HepG2 (cell line): Measurements from ENCODE around the gene F7. TPM values are rescaled to one million over a fixed set of nuclear protein-coding genes. Genes with fewer than 3 reads are reported as not detected.
A peak's percentile ranks its signal among the peaks of the same experiment; 100 is the strongest.

Source experiments
- BRF2 ChIP-seq: sonication (generic); formaldehyde crosslinking; IDR thresholded peaks from 2 replicates; pipeline ENCODE4 v1.8.1; 2022; ENCODE audit warnings: mild to moderate bottlenecking, missing genetic modification reagents
- CREB1 ChIP-seq, 2 experiments: fragments of 450-650 bp in 1 of 2; IDR thresholded peaks; 2 replicates each; pipeline ENCODE4 v1.6.1; 2016 to 2017; ENCODE audit warnings: control low read depth in 1 of 2, mild to moderate bottlenecking in 1 of 2, missing compliant biosample characterization in 1 of 2, missing genetic modification characterization in 1 of 2
- EED ChIP-seq: sonication (generic); formaldehyde crosslinking; IDR thresholded peaks from 2 replicates; pipeline ENCODE4 v1.5.0; 2020; ENCODE audit warnings: mild to moderate bottlenecking, missing genetic modification reagents
- ELF4 ChIP-seq: sonication (generic); formaldehyde crosslinking; IDR thresholded peaks from 2 replicates; pipeline ENCODE4 v1.5.0; 2020; ENCODE audit warnings: missing genetic modification reagents, mild to moderate bottlenecking, moderate library complexity, borderline replicate concordance
- GATA4 ChIP-seq: sonication (generic); IDR thresholded peaks from 2 replicates; pipeline ENCODE4 v1.6.1; 2016; ENCODE audit warnings: antibody characterized with exemption, low read depth, borderline replicate concordance
- HINFP ChIP-seq: sonication (generic); formaldehyde crosslinking; IDR thresholded peaks from 2 replicates; pipeline ENCODE4 v1.4.0; 2020; ENCODE audit warnings: low read depth, mild to moderate bottlenecking, missing genetic modification reagents
- HOXA9 ChIP-seq: sonication (generic); formaldehyde crosslinking; IDR thresholded peaks from 2 replicates; pipeline ENCODE4 v1.8.1; 2022; ENCODE audit warnings: missing genetic modification reagents, mild to moderate bottlenecking, moderate library complexity, borderline replicate concordance
- KDM1A ChIP-seq: IDR thresholded peaks from 2 replicates; pipeline ENCODE4 v1.6.1; 2016; ENCODE audit warnings: missing compliant biosample characterization
- KLF6 ChIP-seq: IDR thresholded peaks from 2 replicates; pipeline ENCODE4 v1.8.0; 2016; ENCODE audit warnings: missing biosample characterization, missing genetic modification reagents
- MAFF ChIP-seq: IDR thresholded peaks from 2 replicates; pipeline ENCODE4 v1.6.1; 2011; ENCODE audit warnings: low read depth, low read length, improper control_type of control experiment
- MTF2 ChIP-seq: sonication (generic); formaldehyde crosslinking; IDR thresholded peaks from 2 replicates; pipeline ENCODE4 v1.5.0; 2020; ENCODE audit warnings: missing genetic modification reagents, borderline replicate concordance
- NFE2L1 ChIP-seq: sonication (generic); formaldehyde crosslinking; IDR thresholded peaks from 2 replicates; pipeline ENCODE4 v1.4.0; 2020; ENCODE audit warnings: missing genetic modification reagents, mild to moderate bottlenecking, borderline replicate concordance
- RBFOX2 ChIP-seq: fragments of 200-400 bp; formaldehyde crosslinking; IDR thresholded peaks from 2 replicates; pipeline ENCODE4 v1.6.1; 2017; ENCODE audit warnings: low read depth, mild to moderate bottlenecking, low read length
- SRSF4 ChIP-seq: fragments of 200-400 bp; formaldehyde crosslinking; IDR thresholded peaks from one replicate; pipeline ENCODE4 v1.6.1; 2018; ENCODE audit warnings: mild to moderate bottlenecking, low read depth, low read length, moderate library complexity; ENCODE audit not compliant: poor library complexity, severe bottlenecking
- SUZ12 ChIP-seq: fragments of 150-350 bp; IDR thresholded peaks from 2 replicates; pipeline ENCODE4 v1.6.1; 2014; ENCODE audit warnings: low read depth, low read length
- TBL1XR1 ChIP-seq: fragments of 150-350 bp; IDR thresholded peaks from 2 replicates; pipeline ENCODE4 v1.6.1; 2014; ENCODE audit warnings: borderline replicate concordance, low read length; ENCODE audit not compliant: partially characterized antibody
- ZNF180 ChIP-seq: sonication (generic); formaldehyde crosslinking; IDR thresholded peaks from 2 replicates; pipeline ENCODE4 v1.4.0; 2020; ENCODE audit warnings: low read depth, missing genetic modification reagents, borderline replicate concordance
- ZNF280B ChIP-seq: sonication (generic); formaldehyde crosslinking; IDR thresholded peaks from 2 replicates; pipeline ENCODE4 v1.5.0; 2020; ENCODE audit warnings: missing genetic modification reagents, mild to moderate bottlenecking, borderline replicate concordance
- polyA plus RNA-seq, 8 experiments: library from polyadenylated mRNA; depleted of rRNA in 3 of 8; stranded (reverse) in 7 of 8; unstranded in 1 of 8; fragments of >200 nt; fragmentation: Illumina TruSeq in 4 of 8; extraction: Trizol in 4 of 8; gene quantifications; 2 replicates each; pipeline versions ENCODE4 v1.2.1 to v1.2.3, GENCODE V29; 2011 to 2016; ENCODE audit warnings: low read depth in 4 of 8, missing spikeins in 1 of 8, mixed read lengths in 1 of 8; ENCODE audit not compliant: insufficient read depth in 1 of 8
- total RNA-seq, 5 experiments: library from RNA; depleted of rRNA; stranded (reverse); fragments of >200 nt; fragmentation: Illumina TruSeq; extraction: Trizol; gene quantifications; 2 replicates each; pipeline ENCODE4 v1.2.3, GENCODE V29; 2016; ENCODE audit warnings: low read depth in 1 of 5
- TF ChIP-seq, protein P1 (sequence below): IDR thresholded peaks from 2 replicates; pipeline ENCODE4 v1.6.1; 2016; ENCODE audit warnings: mild to moderate bottlenecking
- TF ChIP-seq, protein P2 (sequence below): fragments of 450-650 bp; IDR thresholded peaks from 2 replicates; pipeline ENCODE4 v1.6.1; 2017; ENCODE audit warnings: mild to moderate bottlenecking

F7 gene
- total and polyA plus RNA-seq, 2 of the 13 experiments (the other 11 are each of a cell fraction or from before 2014, with no cell fraction given), result 12.6 to 26.5 TPM

DNA sequence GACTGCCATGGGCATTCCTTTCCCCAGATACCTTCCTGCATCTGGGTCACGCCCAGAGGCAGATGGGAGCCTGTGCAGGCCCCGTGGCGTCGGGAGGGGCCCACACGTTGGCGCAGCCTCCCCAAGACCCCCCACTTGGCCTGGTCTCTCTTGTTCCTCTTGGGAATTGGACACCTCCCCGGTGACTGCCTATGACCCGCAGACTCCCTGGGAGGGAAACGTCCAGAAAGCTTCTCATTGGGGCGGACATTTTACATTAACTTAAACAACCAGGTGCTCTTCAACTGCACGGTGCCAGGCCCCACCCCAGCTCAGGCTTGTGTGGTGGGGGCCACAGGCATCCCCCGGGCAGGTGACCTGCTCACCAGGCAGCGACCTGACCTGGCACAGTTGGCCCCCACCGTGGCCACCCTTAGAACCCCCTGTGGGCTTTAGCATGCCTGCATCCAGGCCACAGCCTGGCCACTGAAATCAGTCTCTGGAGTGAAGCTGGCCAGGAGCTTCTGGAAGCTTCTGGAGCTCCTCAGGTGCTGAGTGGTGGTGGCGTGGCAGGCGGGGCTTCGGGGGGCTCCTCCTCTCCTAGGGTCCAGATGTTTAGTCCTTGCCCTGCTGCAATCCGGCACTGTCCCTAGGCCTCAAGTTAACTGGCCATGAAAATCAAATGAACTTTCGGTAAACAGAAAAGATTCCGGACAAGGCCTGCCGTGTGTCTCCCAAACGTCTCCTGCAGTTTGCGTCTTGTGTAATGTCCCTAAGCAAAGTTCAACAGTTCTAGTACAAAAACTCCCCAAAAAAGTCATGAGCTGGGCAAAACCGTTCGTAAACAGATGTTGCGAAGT, 44.3 kb downstream of the F7 start (continued):
- TF ChIP-seq ZNF280B (CRISPR knock-in tag) (no peak), CREB1 (IDR thresholded peaks at IDR 0.05) (no peak), CREB1 (CRISPR knock-in tag; IDR thresholded peaks at IDR 0.05) (no peak), MTF2 (no peak), GATA4 (peak; percentile 45; the same call in 1 of the 2 replicates), SRSF4 (no peak), HOXA9 (CRISPR knock-in tag) (no peak), NFE2L1 (CRISPR knock-in tag) (no peak), HINFP (CRISPR knock-in tag) (peak; percentile 41; the same call in 1 of the 2 replicates), KLF6 (CRISPR knock-in tag) (0 out of 2 replicates have a peak, but pooled peaks have one; percentile 46), BRF2 (CRISPR knock-in tag) (no peak), RBFOX2 (no peak), ZNF180 (no peak), TBL1XR1 (peak; percentile 59), KDM1A (no peak), EED (0 out of 2 replicates have a peak, but pooled peaks have one; percentile 33), MAFF (peak; percentile 77), ELF4 (peak; percentile 79; the same call in 1 of the 2 replicates), SUZ12 (no peak)
- TF ChIP-seq, protein P1, sequence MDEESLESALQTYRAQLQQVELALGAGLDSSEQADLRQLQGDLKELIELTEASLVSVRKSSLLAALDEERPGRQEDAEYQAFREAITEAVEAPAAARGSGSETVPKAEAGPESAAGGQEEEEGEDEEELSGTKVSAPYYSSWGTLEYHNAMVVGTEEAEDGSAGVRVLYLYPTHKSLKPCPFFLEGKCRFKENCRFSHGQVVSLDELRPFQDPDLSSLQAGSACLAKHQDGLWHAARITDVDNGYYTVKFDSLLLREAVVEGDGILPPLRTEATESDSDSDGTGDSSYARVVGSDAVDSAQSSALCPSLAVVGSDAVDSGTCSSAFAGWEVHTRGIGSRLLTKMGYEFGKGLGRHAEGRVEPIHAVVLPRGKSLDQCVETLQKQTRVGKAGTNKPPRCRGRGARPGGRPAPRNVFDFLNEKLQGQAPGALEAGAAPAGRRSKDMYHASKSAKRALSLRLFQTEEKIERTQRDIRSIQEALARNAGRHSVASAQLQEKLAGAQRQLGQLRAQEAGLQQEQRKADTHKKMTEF (CRISPR knock-in tag), result no peak; the same call in none of the 2 replicates
- TF ChIP-seq, protein P2, sequence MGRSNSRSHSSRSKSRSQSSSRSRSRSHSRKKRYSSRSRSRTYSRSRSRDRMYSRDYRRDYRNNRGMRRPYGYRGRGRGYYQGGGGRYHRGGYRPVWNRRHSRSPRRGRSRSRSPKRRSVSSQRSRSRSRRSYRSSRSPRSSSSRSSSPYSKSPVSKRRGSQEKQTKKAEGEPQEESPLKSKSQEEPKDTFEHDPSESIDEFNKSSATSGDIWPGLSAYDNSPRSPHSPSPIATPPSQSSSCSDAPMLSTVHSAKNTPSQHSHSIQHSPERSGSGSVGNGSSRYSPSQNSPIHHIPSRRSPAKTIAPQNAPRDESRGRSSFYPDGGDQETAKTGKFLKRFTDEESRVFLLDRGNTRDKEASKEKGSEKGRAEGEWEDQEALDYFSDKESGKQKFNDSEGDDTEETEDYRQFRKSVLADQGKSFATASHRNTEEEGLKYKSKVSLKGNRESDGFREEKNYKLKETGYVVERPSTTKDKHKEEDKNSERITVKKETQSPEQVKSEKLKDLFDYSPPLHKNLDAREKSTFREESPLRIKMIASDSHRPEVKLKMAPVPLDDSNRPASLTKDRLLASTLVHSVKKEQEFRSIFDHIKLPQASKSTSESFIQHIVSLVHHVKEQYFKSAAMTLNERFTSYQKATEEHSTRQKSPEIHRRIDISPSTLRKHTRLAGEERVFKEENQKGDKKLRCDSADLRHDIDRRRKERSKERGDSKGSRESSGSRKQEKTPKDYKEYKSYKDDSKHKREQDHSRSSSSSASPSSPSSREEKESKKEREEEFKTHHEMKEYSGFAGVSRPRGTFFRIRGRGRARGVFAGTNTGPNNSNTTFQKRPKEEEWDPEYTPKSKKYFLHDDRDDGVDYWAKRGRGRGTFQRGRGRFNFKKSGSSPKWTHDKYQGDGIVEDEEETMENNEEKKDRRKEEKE, result no peak
